Stomach smooth muscle (tissue), 2 donors: ENCODE results near the gene LIG1.
A peak's percentile ranks its signal among the peaks of the same experiment; 100 is the strongest.

ENCODE experiments used
- H3K27ac ChIP-seq: one replicate; pipeline ENCODE4 v1.7.0; 2013; ENCODE audit warnings: mild to moderate bottlenecking, low read length, inconsistent platforms
- H3K27me3 ChIP-seq, 2 donors: one replicate each; pipeline ENCODE4 v1.7.0; 2013; ENCODE audit warnings: low read length in 2 of 2; ENCODE audit not compliant: insufficient read depth in 2 of 2, control insufficient read depth in 1 of 2
- H3K36me3 ChIP-seq, 2 donors: one replicate each; pipeline ENCODE4 v1.7.0; 2013; ENCODE audit warnings: low read length in 2 of 2; ENCODE audit not compliant: control insufficient read depth in 2 of 2, insufficient read depth in 2 of 2
- H3K4me1 ChIP-seq: one replicate; pipeline ENCODE4 v1.7.0; 2013; ENCODE audit warnings: low read length; ENCODE audit not compliant: control insufficient read depth, insufficient read depth
- H3K4me3 ChIP-seq, 2 donors: one replicate each; pipeline ENCODE4 v1.7.0; 2013; ENCODE audit warnings: low read length in 2 of 2
- H3K9ac ChIP-seq, 2 donors: one replicate each; pipeline ENCODE4 v1.7.0; 2013; ENCODE audit warnings: low read length in 2 of 2, mild to moderate bottlenecking in 1 of 2
- H3K9me3 ChIP-seq, 2 donors: one replicate each; pipeline ENCODE4 v1.7.0; 2013; ENCODE audit warnings: low read length in 2 of 2; ENCODE audit not compliant: control insufficient read depth in 2 of 2
- donor health status: healthy.
- donor health status: Pancreatic carcinoma.

Gene LIG1

GRCh38 chr19:48169939-48170803 lies at the start of gene LIG1, which contains the start of gene ZSWIM9:
Gene LIG1 (minus strand): TSS chr19:48170344. CDS start chr19:48165566, 4,778 bp downstream.
Gene ZSWIM9 (plus strand): TSS chr19:48170680. CDS start chr19:48171803, 1,123 bp downstream.
- peaks cover 13% of the 10 kb centered on the region for H3K4me1 ChIP-seq
- H3K36me3 ChIP-seq, result peaks cover 10 to 14% of the 10 kb centered on the region in 2 donors
- no peaks in the 10 kb centered on the region for H3K9me3 ChIP-seq
- H3K4me3 ChIP-seq, result peak within 1 kb of the TSS; percentile 74 to 87
- H3K9ac ChIP-seq, result peak within 1 kb of the TSS; percentile 50 to 87
- no peaks in the 10 kb centered on the region for H3K27me3 ChIP-seq
- H3K27ac ChIP-seq, result peak within 1 kb of the TSS; percentile 71

- Histone ChIP-seq H3K9me3 (no peaks in the 10 kb centered on the region), H3K27ac (no peak overlapping the region), H3K9ac (no peak overlapping the region), H3K36me3 (peaks cover 3 to 5% of the 10 kb centered on the region in 2 donors), H3K4me1 (no peaks in the 10 kb centered on the region), H3K27me3 (no peaks in the 10 kb centered on the region), H3K4me3 (no peak overlapping the region)
Measured at GRCh38 chr19:48218997-48219396, 48.9 kb upstream of the LIG1 start.

GRCh38 chr19:48216933-48217332 lies 46.8 kb upstream of the LIG1 start:
- H3K27ac ChIP-seq, result no peak overlapping the region
- H3K9ac ChIP-seq, result no peak overlapping the region
- H3K4me3 ChIP-seq, result no peak overlapping the region
- H3K36me3 ChIP-seq, result peaks cover 6 to 7% of the 10 kb centered on the region in 2 donors
- no peaks in the 10 kb centered on the region for H3K27me3 ChIP-seq
- no peaks in the 10 kb centered on the region for H3K9me3 ChIP-seq
- H3K4me1 ChIP-seq, result no peaks in the 10 kb centered on the region

- no peak overlapping the region for H3K4me3 ChIP-seq
- no peak overlapping the region for H3K9ac ChIP-seq
- H3K36me3 ChIP-seq, result peaks cover 12 to 13% of the 10 kb centered on the region in 2 donors
- H3K9me3 ChIP-seq, result no peaks in the 10 kb centered on the region
- no peaks in the 10 kb centered on the region for H3K27me3 ChIP-seq
- no peaks in the 10 kb centered on the region for H3K4me1 ChIP-seq
- H3K27ac ChIP-seq, result no peak overlapping the region
Measured at GRCh38 chr19:48213959-48214358, 43.8 kb upstream of the LIG1 start.

- H3K27ac ChIP-seq, result no peak overlapping the region
- peaks cover 10 to 13% of the 10 kb centered on the region in 2 donors for H3K36me3 ChIP-seq
- no peaks in the 10 kb centered on the region for H3K4me1 ChIP-seq
- no peak overlapping the region for H3K4me3 ChIP-seq
- H3K27me3 ChIP-seq, result no peaks in the 10 kb centered on the region
- no peak overlapping the region for H3K9ac ChIP-seq
- no peaks in the 10 kb centered on the region for H3K9me3 ChIP-seq
Measured at GRCh38 chr19:48210005-48210404, 39.9 kb upstream of the LIG1 start.

- H3K36me3 ChIP-seq, result peaks cover 2 to 3% of the 10 kb centered on the region in 2 donors
- H3K27ac ChIP-seq, result no peak overlapping the region
- no peak overlapping the region for H3K4me3 ChIP-seq
- no peak overlapping the region for H3K9ac ChIP-seq
- no peaks in the 10 kb centered on the region for H3K9me3 ChIP-seq
- H3K4me1 ChIP-seq, result peaks cover 6% of the 10 kb centered on the region
- no peaks in the 10 kb centered on the region for H3K27me3 ChIP-seq
Measured at GRCh38 chr19:48206397-48207093, 36.4 kb upstream of the LIG1 start.

- no peaks in the 10 kb centered on the region for H3K9me3 ChIP-seq
- H3K9ac ChIP-seq, result peak overlapping the region; percentile 73 to 81
- H3K36me3 ChIP-seq, result no peaks in the 10 kb centered on the region
- H3K27me3 ChIP-seq, result no peaks in the 10 kb centered on the region
- H3K27ac ChIP-seq, result peak overlapping the region; percentile 19
- peak overlapping the region; percentile 85 to 92 for H3K4me3 ChIP-seq
- peaks cover 6% of the 10 kb centered on the region for H3K4me1 ChIP-seq
Measured at GRCh38 chr19:48203794-48204628, 33.9 kb upstream of the LIG1 start.

- H3K27ac ChIP-seq, result peak overlapping the region; percentile 19
- H3K9ac ChIP-seq, result peak overlapping the region; percentile 63 to 73
- no peaks in the 10 kb centered on the region for H3K9me3 ChIP-seq
- H3K36me3 ChIP-seq, result no peaks in the 10 kb centered on the region
- peak overlapping the region; percentile 85 to 92 for H3K4me3 ChIP-seq
- H3K4me1 ChIP-seq, result peaks cover 6% of the 10 kb centered on the region
- H3K27me3 ChIP-seq, result no peaks in the 10 kb centered on the region
Measured at GRCh38 chr19:48203222-48203793, 33.2 kb upstream of the LIG1 start.

GRCh38 chr19:48196933-48197665 lies 27.0 kb upstream of the LIG1 start:
- no peak overlapping the region for H3K4me3 ChIP-seq
- no peaks in the 10 kb centered on the region for H3K9me3 ChIP-seq
- no peak overlapping the region for H3K9ac ChIP-seq
- H3K27me3 ChIP-seq, result no peaks in the 10 kb centered on the region
- H3K36me3 ChIP-seq, result peaks cover 3% of the 10 kb centered on the region in 2 donors
- peaks cover 4% of the 10 kb centered on the region for H3K4me1 ChIP-seq
- no peak overlapping the region for H3K27ac ChIP-seq
